GM21367 (cell line): Measurements from ENCODE around the gene PCDHGA2.
"Not testable (repeated sequence)": the region's sequence is repeated elsewhere in the genome, so short reads cannot be mapped to it uniquely, and the experiment has no call there.

Source experiments
- ATAC-seq: cut with Tn5 transposase; IDR thresholded peaks from one replicate; pipeline ENCODE4 v1.9.1; 2021; ENCODE audit not compliant: unreplicated experiment

The PCDHGA2 gene

GRCh38 chr5:141338538-141339306 is at the start of gene PCDHGA2:
PCDHGA2 (plus strand) TSS chr5:141338760.
- ATAC-seq, result no peak

DNA sequence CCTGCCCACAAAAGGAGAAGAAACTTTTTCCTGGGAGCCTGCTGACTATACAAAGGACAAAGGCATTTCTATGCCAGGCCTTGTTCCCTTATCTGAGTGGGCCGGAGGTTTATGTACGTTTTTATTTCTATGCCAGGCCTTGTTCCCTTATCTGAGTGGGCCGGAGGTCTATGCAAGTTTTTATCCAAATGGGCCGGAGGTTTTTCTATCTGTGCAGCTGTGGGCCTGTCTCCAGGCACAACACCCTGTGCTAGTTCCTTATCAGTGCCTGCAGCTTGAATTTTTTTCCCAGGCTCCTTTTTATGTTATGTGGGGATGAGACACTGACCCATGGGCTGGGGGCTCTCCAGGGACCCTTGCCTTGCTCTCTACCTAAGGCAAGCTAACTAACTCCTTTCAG is 40.2 kb upstream of the PCDHGA2 start:
- no peak for ATAC-seq

- ATAC-seq, result no peak
Observed at GRCh38 chr5:141303756-141304155, 34.8 kb upstream of the PCDHGA2 start, which contains the start of gene SLC25A2. SLC25A2 (minus strand) TSS chr5:141304049; CDS start chr5:141303865, 184 bp downstream.

GRCh38 chr5:141306630-141307029 is 31.9 kb upstream of the PCDHGA2 start:
- no peak for ATAC-seq

GRCh38 chr5:141313711-141314110 is 24.8 kb upstream of the PCDHGA2 start:
- ATAC-seq, result no peak

GRCh38 chr5:141316963-141317362 is 21.6 kb upstream of the PCDHGA2 start:
- not testable (repeated sequence) for ATAC-seq

DNA sequence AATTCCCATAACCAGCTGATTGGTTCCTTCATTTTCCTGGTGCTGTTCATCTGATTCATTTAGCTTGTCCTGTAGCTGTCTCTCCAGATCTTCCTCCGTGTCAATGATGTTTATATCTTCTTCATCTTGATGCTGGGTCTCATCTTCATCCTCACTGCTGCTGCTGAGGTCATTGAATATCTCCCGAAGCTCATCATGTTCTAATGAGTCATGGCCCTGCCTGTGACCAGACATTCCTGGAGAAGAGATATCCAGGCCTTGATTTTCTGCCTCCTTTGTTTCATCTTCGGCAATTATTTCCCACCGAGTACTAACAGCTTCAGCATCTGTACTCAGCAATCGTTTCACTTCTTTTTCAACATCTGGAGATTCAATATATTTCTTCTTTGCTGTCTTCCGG is 19.4 kb upstream of the PCDHGA2 start:
- no peak for ATAC-seq

DNA sequence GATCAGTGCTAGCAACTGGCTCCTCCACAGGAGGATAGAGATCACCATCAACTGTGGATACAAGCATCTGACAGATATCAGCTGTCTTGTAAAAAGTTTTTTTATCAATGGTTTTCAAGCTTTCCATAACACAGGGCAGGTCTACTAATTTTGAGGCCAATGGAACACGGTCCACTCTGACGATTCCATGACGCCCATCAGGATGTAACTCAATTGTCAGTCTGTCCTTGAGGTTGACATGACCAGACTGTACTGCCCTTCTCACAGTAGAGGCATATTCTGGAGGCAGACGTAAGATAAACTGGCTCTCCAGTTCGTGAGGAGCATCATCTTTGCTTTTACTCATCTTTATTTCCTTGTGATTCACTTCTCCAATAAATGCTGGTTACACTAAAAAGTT is 18.9 kb upstream of the PCDHGA2 start:
- ATAC-seq, result no peak

DNA sequence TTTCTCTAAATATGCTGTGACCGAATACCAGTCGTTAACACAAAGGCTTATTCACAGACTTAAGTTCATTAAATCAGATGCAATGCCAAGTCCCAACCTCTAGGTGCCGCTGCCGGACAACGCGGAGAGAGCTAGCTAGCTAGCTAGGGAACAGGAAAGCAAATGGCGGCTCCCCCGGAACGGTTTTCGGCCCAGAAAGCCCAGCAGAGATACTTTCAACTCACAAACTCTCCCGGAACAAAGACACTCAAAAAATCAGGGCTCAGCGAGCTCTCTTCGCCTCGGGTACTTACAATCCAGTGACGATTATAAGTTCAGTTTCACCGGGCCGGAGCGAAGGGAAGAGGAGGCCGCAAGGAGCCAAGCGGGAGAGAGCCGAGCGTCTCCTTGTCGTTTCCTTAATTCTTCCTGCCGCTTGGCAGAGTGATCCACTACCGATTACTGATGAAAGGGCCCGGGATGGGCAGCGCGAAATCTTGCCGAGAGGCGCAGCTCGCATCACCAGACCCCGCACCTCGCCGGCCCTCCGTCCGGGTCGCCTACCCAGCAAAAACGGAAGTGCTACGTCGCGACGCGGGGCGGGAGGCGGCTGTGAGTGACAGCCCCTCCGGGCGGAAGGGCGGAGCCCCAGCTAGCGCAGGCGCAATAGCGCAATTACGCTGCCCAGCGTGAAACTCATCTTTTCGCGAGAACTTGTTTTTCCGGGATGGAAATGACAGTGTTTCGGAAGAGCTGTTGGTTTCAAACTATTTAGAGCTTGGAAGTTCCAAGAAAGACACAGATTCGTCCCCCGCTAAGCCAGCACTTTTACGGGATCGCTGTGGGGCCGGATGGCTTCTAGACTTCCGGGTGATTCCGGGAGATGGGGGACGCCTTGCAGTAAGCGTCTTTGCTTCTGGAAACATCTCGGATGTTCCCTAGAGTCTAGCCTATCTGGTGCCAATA is 18.1 kb upstream of the PCDHGA2 start, which contains the start of gene TAF7:
TAF7 (minus strand) TSS at position 560 of the 945 bp plus-strand sequence. CDS start 740 bp downstream, outside the sequence.
- peak; percentile 90 for ATAC-seq

DNA sequence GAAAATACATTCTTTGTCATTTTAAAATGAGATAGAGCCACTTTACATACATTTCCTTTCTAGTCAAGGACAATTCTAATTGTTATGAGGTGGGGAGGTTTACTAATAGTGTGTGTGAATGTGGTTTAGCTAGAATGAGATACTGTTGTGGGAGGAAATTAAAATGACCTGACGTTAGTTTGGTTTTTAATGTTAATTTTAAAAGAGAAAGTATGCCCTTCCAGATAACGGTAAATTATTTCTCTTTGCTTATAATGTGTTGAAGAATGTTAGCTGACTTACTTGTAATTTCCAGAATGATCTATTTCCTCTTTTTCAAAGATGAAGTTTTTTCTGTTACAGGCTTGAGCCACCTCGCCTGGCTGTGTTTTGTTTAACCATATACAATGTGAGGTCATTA is 16.3 kb upstream of the PCDHGA2 start:
- no peak for ATAC-seq

DNA sequence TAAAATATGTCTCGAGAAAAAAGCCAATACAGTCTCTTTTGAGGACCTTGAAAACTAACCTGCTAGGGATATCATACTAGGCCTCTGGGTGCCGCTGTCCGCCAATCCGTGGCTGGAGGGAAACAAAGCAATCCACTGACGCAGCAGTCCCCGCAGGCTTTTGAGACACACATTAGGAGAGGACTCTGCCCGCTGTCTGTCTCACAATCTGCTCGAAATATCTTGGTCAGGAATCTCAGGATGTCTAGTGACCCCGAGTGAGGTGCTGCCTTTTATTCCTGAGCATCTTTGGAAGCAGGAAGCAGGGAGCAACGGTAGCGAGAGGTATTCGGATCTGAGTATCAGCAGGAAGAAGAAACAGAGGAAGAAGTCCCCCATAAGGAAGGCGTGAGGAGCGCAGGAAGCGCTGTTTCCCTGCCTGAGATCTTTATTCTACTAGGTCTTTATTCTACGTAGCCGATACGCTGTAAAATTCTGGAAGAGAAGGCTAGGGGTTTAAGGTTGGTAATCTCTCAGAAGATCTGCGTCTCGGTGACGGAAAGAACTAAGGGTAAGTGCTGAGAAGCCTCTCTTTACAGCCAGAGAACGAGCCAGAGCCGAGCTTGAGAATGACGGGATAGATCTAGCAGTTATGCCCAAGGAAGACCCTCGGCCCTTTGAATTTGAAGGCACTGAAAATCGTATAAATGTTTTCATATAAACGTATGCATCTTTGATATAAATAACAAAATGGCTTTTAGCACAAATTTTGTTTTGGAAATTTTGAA is 12.3 kb upstream of the PCDHGA2 start:
- peak; percentile 65 for ATAC-seq

- ATAC-seq, result no peak
Observed at GRCh38 chr5:141328231-141328630, 10.3 kb upstream of the PCDHGA2 start.

DNA sequence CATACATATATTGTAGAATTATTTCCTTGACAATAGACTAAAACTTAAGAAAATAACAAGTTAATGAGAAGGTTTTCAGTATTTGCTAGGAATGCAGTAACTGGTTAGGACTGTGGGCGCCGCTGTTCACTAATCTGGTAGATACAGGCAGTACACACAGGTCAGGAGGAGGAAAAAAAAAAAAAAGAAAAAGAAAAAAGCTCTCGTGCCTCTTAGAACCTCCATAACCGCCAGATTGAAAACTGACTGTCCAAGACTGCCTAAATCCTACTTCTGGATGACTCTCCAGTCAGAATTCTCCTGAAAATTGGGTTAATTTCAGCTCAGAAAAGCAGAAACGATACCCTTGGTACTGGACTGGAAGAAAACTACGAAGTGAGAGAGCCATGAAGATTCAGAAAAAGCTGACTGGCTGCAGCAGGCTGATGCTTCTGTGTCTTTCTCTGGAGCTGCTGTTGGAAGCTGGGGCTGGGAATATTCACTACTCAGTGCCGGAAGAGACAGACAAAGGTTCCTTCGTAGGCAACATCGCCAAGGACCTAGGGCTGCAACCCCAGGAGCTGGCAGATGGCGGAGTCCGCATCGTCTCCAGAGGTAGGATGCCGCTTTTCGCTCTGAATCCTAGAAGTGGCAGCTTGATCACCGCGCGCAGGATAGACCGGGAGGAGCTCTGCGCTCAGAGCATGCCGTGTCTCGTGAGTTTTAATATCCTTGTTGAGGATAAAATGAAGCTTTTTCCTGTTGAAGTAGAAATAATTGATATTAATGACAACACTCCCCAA is 8.1 kb upstream of the PCDHGA2 start, which contains the start of gene PCDHGA1:
PCDHGA1 (plus strand) TSS at position 216 of the 782 bp plus-strand sequence.
- ATAC-seq, result no peak

DNA sequence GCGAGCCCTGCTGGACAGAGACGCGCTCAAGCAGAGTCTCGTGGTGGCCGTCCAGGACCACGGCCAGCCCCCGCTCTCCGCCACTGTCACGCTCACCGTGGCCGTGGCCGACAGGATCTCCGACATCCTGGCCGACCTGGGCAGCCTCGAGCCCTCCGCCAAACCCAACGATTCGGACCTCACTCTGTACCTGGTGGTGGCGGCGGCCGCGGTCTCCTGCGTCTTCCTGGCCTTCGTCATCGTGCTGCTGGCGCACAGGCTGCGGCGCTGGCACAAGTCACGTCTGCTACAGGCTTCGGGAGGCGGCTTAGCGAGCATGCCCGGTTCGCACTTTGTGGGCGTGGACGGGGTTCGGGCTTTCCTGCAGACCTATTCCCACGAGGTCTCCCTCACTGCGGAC is 6.0 kb upstream of the PCDHGA2 start:
- not testable (repeated sequence) for ATAC-seq

- not testable (repeated sequence) for ATAC-seq
Observed at GRCh38 chr5:141340781-141341354, 2.3 kb downstream of the PCDHGA2 start.

GRCh38 chr5:141342773-141343172 is 4.2 kb downstream of the PCDHGA2 start:
- ATAC-seq, result no peak

GRCh38 chr5:141343242-141343952 is 4.8 kb downstream of the PCDHGA2 start, which contains the start of gene PCDHGA3:
PCDHGA3 (plus strand) TSS chr5:141343829; CDS start chr5:141344034, 205 bp downstream.
- no peak for ATAC-seq

GRCh38 chr5:141343953-141344463 is 5.4 kb downstream of the PCDHGA2 start:
- no peak for ATAC-seq

GRCh38 chr5:141345327-141345726 is 6.8 kb downstream of the PCDHGA2 start:
- no peak for ATAC-seq
